Keratinocyte (primary cell): ENCODE data around the gene GARNL3.

Experiments used
- CTCF ChIP-seq, 3 experiments: IDR thresholded peaks in 1 of 3; conservative IDR thresholded peaks in 1 of 3; optimal IDR thresholded peaks in 1 of 3; 2 replicates in 2 of 3; 3 replicates in 1 of 3; pipeline versions ENCODE3 to v1.5.1; 2011; ENCODE audit warnings: low read length in 3 of 3, mild to moderate bottlenecking in 3 of 3, moderate library complexity in 2 of 3, control low read depth in 1 of 3, inconsistent platforms in 1 of 3; ENCODE audit not compliant: insufficient read depth in 2 of 3; ENCODE audit errors: extremely low read depth in 1 of 3
- EZH2 ChIP-seq: IDR thresholded peaks from one replicate; pipeline ENCODE4 v1.6.1; 2012; ENCODE audit warnings: inconsistent platforms, mild to moderate bottlenecking, low read length, moderate library complexity

GRCh38 chr9:127303830-127304229 is 39.3 kb downstream of the GARNL3 start:
- TF ChIP-seq CTCF (optimal IDR thresholded peaks at IDR 0.05 in 1 of 3, IDR thresholded peaks at IDR 0.05 in 1 of 3, conservative IDR thresholded peaks at IDR 0.05 in 1 of 3; ENCODE audit: extremely low read depth in 1 of 3, insufficient read depth in 2 of 3, low read length in 3 of 3) (no peak), EZH2 (no peak)
